B cell (primary cell): ENCODE results near the gene PLA2G4E. TPM values are rescaled to one million over a fixed set of nuclear protein-coding genes. Genes with fewer than 3 reads are reported as not detected.

Experiments used
- ATAC-seq: fragments of 200-7000 bp; cut with Tn5 transposase; one replicate; pipeline ENCODE4 v1.10.0; 2021; ENCODE audit warnings: low read depth, mild to moderate bottlenecking, moderate number of reproducible peaks, moderate library complexity
- CTCF ChIA-PET: fragments of 350-600 bp; sonication (Branson Sonifier 250); formaldehyde crosslinking; loops from one replicate; lab custom pipeline; 2021; ENCODE audit warnings: antibody characterized with exemption, inconsistent platforms; lab: Charles Lee
- POLR2A ChIA-PET: fragments of 350-600 bp; sonication (Branson Sonifier 250); formaldehyde crosslinking; loops from one replicate; lab custom pipeline; 2021; ENCODE audit warnings: antibody characterized with exemption; lab: Charles Lee
- DNase-seq: peaks from one replicate; pipeline ENCODE4 v3.0.0; 2013
- H2AFZ ChIP-seq: 2 replicates; pipeline ENCODE4 v1.6.1; 2012; ENCODE audit warnings: mild to moderate bottlenecking, low read depth, low read length; ENCODE audit not compliant: insufficient read depth, poor library complexity, severe bottlenecking
- H3K27ac ChIP-seq, 2 donors: 1 replicate in 1 of 2; 2 replicates in 1 of 2; pipeline ENCODE4 v1.5.1; 2012 to 2013; ENCODE audit warnings: low read length in 2 of 2, mild to moderate bottlenecking in 2 of 2, moderate library complexity in 1 of 2
- H3K27me3 ChIP-seq, 4 experiments: fragments of 200-600 bp in 1 of 4; sonication (generic) in 1 of 4; replicated peaks in 1 of 4; 1 replicate in 2 of 4; 2 replicates in 2 of 4; pipeline versions ENCODE4 v1.6.1 to v1.7.0; 2013 to 2016; ENCODE audit warnings: low read length in 3 of 4, mild to moderate bottlenecking in 2 of 4, mixed read lengths in 1 of 4, moderate library complexity in 1 of 4; ENCODE audit not compliant: insufficient read depth in 4 of 4, control insufficient read depth in 3 of 4; ENCODE audit errors: control extremely low read depth in 1 of 4
- H3K36me3 ChIP-seq, 2 experiments: replicated peaks in 1 of 2; 1 replicate in 1 of 2; 2 replicates in 1 of 2; pipeline versions ENCODE4 v1.6.1 to v1.7.1; 2013; ENCODE audit warnings: low read length in 1 of 2; ENCODE audit not compliant: insufficient read depth in 2 of 2, control insufficient read depth in 1 of 2; ENCODE audit errors: control extremely low read depth in 1 of 2, extremely low read depth in 1 of 2
- H3K4me1 ChIP-seq, 2 donors: fragments of 200-600 bp in 1 of 2; sonication (generic) in 1 of 2; 1 replicate in 1 of 2; 2 replicates in 1 of 2; pipeline versions ENCODE4 v1.5.1 to v1.6.1; 2013 to 2017; ENCODE audit warnings: low read length in 2 of 2; ENCODE audit not compliant: control insufficient read depth in 2 of 2, insufficient read depth in 2 of 2
- H3K4me2 ChIP-seq: replicated peaks from 2 replicates; pipeline ENCODE3; 2012; ENCODE audit warnings: mild to moderate bottlenecking, low read depth, low read length; ENCODE audit not compliant: poor library complexity, severe bottlenecking
- H3K4me3 ChIP-seq, 5 experiments: fragments of 200-600 bp in 1 of 5; sonication (generic) in 1 of 5; 1 replicate in 3 of 5; 2 replicates in 2 of 5; pipeline versions ENCODE4 v1.5.1 to v1.7.0; 2011 to 2016; ENCODE audit warnings: low read length in 4 of 5, mild to moderate bottlenecking in 4 of 5, low read depth in 2 of 5, control low read depth in 1 of 5, moderate library complexity in 1 of 5; ENCODE audit not compliant: insufficient read depth in 1 of 5; ENCODE audit errors: control extremely low read depth in 1 of 5, extremely low read depth in 1 of 5
- H3K79me2 ChIP-seq: fragments of 200-600 bp; sonication (generic); one replicate; pipeline ENCODE4 v1.6.0; 2016; ENCODE audit warnings: low read length; ENCODE audit not compliant: control insufficient read depth, insufficient read depth
- H3K9ac ChIP-seq: fragments of 200-600 bp; sonication (generic); 2 replicates; pipeline ENCODE4 v1.6.1; 2017; ENCODE audit warnings: mild to moderate bottlenecking, low read length, moderate library complexity
- H3K9me3 ChIP-seq, 3 donors: one replicate each; pipeline versions ENCODE4 v1.6.1 to v1.7.1; 2013; ENCODE audit warnings: low read length in 2 of 3; ENCODE audit not compliant: control insufficient read depth in 2 of 3, insufficient read depth in 1 of 3; ENCODE audit errors: control extremely low read depth in 1 of 3
- H4K20me1 ChIP-seq: 2 replicates; pipeline ENCODE4 v1.6.0; 2012; ENCODE audit warnings: mild to moderate bottlenecking, low read length; ENCODE audit not compliant: insufficient read depth, control insufficient read depth, poor library complexity, severe bottlenecking
- H3K27ac Mint-ChIP-seq: one replicate; pipeline ENCODE4 v1.8.0; 2021; ENCODE audit warnings: mixed read lengths
- H3K27me3 Mint-ChIP-seq: one replicate; pipeline ENCODE4 v1.8.0; 2021; ENCODE audit warnings: mixed read lengths
- H3K4me1 Mint-ChIP-seq: one replicate; pipeline ENCODE4 v1.8.0; 2021; ENCODE audit warnings: mixed read lengths
- H3K4me3 Mint-ChIP-seq: one replicate; pipeline ENCODE4 v1.8.0; 2021; ENCODE audit warnings: mixed read lengths
- H3K9me3 Mint-ChIP-seq: one replicate; pipeline ENCODE4 v1.8.0; 2022; ENCODE audit warnings: mixed read lengths; ENCODE audit not compliant: insufficient read depth
- CTCF ChIP-seq: fragments of 200-600 bp; IDR thresholded peaks from one replicate; pipeline ENCODE4 v1.8.0; 2022; ENCODE audit warnings: antibody characterized with exemption, mild to moderate bottlenecking
- EZH2 ChIP-seq: IDR thresholded peaks from 2 replicates; pipeline ENCODE4 v1.6.1; 2012; ENCODE audit warnings: borderline replicate concordance, low read depth, mild to moderate bottlenecking, moderate library complexity, low read length; ENCODE audit not compliant: insufficient read depth, poor library complexity, severe bottlenecking
- WGBS: methylation state at CpG from one replicate; pipeline ENCODE4 v1.1.5; 2013; ENCODE audit warnings: missing lambda C conversion rate; ENCODE audit not compliant: insufficient coverage; 5-methylcytosine and 5-hydroxymethylcytosine counted together
- intact Hi-C: fragments of 100-400 bp; cut with micrococcal nuclease; formaldehyde crosslinking; loops from one replicate; pipeline ENCODE4 v1.10.0; 2022
- polyA plus RNA-seq: library from polyadenylated mRNA; depleted of rRNA; stranded (reverse); fragments of >200 nt; gene quantifications from 2 replicates; pipeline ENCODE4 v1.2.3, GENCODE V29; 2012
- total RNA-seq, 2 donors: library from RNA; stranded (reverse); fragments of 120-200 nt in 1 of 2; gene quantifications; 1 replicate in 1 of 2; 2 replicates in 1 of 2; pipeline versions ENCODE4 v1.2.3 to v1.2.4, GENCODE V29; 2013 to 2022

PLA2G4E gene
- total and polyA plus RNA-seq, 2 donors (not counting 1 experiment from before 2014, with no cell fraction given), result not detected

- Histone ChIP-seq H3K9me3 (no peaks in the 10 kb centered on the region), H3K9ac (no peak overlapping the region), H2AFZ (no peak overlapping the region), H3K36me3 (no peaks in the 10 kb centered on the region), H3K4me3 (no peak overlapping the region), H3K4me2 (no peak overlapping the region), H4K20me1 (no peaks in the 10 kb centered on the region), H3K79me2 (peaks cover 78% of the 10 kb centered on the region), H3K27me3 (no peaks in the 10 kb centered on the region), H3K27ac (no peak overlapping the region), H3K4me1 (peaks cover 13 to 19% of the 10 kb centered on the region in 2 donors)
- Mint-ChIP-seq H3K27ac (no peak overlapping the region), H3K27me3 (no peaks in the 10 kb centered on the region), H3K4me3 (no peak overlapping the region), H3K4me1 (peaks cover 16% of the 10 kb centered on the region), H3K9me3 (no peaks in the 10 kb centered on the region)
- TF ChIP-seq EZH2, result no peak
- TF ChIP-seq CTCF, result no peak
- no CpG with 5 or more reads among the region's 1 CpG for WGBS
- ChIA-PET POLR2A (no interaction called here), CTCF (interaction anchor here (0.6 to 1.2 kb wide), 3 partner anchors 28 to 565 kb away, joined by 3 read pairs; no protein-coding TSS in a partner anchor)
- DNase-seq (no peak), ATAC-seq (no peak)
- intact Hi-C loops, result no loop called here
Observed at GRCh38 chr15:41961595-41962202, 59.1 kb downstream of the PLA2G4E start.

GRCh38 chr15:41961001-41961518 is 59.8 kb downstream of the PLA2G4E start:
- H3K4me3 Mint-ChIP-seq, result no peak overlapping the region
- POLR2A ChIA-PET, result no interaction called here
- ATAC-seq, result no peak
- Histone ChIP-seq H4K20me1 (no peaks in the 10 kb centered on the region), H3K36me3 (no peaks in the 10 kb centered on the region), H3K9ac (no peak overlapping the region), H3K27me3 (no peaks in the 10 kb centered on the region), H2AFZ (no peak overlapping the region), H3K79me2 (peaks cover 78% of the 10 kb centered on the region), H3K9me3 (no peaks in the 10 kb centered on the region), H3K4me2 (no peak overlapping the region), H3K4me1 (peaks cover 6 to 12% of the 10 kb centered on the region in 2 donors), H3K27ac (no peak overlapping the region), H3K4me3 (no peak overlapping the region)
- no peak for DNase-seq
- intact Hi-C loops, result no loop called here
- H3K27ac Mint-ChIP-seq, result no peak overlapping the region
- TF ChIP-seq EZH2 (no peak), CTCF (no peak)
- no peaks in the 10 kb centered on the region for H3K9me3 Mint-ChIP-seq
- peaks cover 10% of the 10 kb centered on the region for H3K4me1 Mint-ChIP-seq
- CTCF ChIA-PET, result interaction anchor here (1.2 kb wide), 1 partner anchor 29 kb away, joined by 3 read pairs; no protein-coding TSS in a partner anchor
- 100% methylated on average over 1 of the region's 2 CpGs for WGBS
- H3K27me3 Mint-ChIP-seq, result no peaks in the 10 kb centered on the region
